ENCODE results near the gene GPLD1. TPM values are rescaled to one million over a fixed set of nuclear protein-coding genes. Genes with fewer than 3 reads are reported as not detected.

Gene GPLD1, protein sequence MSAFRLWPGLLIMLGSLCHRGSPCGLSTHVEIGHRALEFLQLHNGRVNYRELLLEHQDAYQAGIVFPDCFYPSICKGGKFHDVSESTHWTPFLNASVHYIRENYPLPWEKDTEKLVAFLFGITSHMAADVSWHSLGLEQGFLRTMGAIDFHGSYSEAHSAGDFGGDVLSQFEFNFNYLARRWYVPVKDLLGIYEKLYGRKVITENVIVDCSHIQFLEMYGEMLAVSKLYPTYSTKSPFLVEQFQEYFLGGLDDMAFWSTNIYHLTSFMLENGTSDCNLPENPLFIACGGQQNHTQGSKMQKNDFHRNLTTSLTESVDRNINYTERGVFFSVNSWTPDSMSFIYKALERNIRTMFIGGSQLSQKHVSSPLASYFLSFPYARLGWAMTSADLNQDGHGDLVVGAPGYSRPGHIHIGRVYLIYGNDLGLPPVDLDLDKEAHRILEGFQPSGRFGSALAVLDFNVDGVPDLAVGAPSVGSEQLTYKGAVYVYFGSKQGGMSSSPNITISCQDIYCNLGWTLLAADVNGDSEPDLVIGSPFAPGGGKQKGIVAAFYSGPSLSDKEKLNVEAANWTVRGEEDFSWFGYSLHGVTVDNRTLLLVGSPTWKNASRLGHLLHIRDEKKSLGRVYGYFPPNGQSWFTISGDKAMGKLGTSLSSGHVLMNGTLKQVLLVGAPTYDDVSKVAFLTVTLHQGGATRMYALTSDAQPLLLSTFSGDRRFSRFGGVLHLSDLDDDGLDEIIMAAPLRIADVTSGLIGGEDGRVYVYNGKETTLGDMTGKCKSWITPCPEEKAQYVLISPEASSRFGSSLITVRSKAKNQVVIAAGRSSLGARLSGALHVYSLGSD
- not detected for total RNA-seq

DNA sequence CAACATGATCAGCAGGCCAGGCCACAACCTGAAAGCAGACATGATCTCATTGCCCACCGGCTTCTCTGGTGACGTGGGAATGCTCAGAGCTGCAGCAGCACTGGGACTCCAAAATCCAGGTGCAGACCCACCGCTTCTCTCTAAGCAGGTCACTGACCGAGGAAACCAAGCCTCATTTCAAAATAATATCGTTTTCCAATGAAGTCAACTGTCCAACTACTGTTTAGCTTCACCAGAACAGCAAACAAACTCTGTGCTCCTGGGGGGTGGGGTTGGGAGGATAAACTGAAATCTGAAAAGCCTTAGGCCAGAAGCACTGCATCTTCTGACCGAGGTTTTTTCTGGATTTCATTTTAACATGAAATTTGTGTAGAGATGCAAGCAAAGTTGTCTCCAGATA, at the start of gene GPLD1:
Gene GPLD1 (minus strand): TSS at position 109 of the 400 bp plus-strand sequence. CDS start 67 bp downstream, at position 42.

DNA sequence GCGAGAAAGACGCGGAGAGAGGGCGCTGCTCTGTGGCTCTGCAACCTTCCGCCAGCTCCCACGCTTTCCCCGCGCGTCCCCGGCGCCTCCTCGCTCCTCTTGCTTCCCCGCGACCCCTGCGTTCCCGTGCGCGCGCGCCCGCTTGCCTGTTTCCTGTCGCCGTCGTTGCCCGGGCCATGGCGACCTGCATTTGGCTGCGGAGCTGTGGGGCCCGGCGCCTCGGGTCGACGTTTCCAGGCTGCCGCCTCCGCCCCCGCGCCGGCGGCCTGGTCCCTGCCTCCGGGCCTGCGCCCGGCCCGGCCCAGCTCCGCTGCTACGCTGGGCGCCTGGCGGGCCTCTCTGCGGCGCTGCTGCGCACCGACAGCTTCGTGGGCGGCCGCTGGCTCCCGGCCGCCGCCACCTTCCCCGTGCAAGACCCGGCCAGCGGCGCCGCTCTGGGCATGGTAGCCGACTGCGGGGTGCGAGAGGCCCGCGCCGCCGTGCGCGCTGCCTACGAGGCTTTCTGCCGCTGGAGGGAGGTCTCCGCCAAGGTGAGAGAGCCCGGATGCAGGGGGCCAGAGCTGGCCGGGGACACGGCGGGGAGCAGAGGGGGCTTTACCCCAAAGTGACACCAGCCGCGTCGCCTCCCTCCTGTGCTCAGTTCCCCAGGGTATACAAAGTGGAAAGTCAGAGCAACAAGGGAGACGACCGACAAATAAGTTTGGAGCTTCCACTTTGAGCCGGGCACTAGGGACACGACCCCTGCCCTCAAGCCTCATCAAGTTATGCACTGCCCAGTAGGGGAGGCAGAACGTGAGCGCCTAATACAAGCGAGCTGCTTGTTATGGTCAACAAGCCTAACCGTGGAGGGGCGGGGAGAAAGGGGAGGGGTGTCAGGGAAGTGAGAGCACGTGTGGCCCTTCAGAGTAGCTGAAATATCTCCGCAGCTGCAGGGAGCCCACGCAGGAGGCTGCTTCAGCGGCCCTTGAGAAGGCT, 5.7 kb upstream of the GPLD1 start, which contains the start of gene ALDH5A1:
Gene ALDH5A1 (plus strand): TSS at position 149 of the 975 bp plus-strand sequence. CDS start 28 bp downstream, at position 177.

DNA sequence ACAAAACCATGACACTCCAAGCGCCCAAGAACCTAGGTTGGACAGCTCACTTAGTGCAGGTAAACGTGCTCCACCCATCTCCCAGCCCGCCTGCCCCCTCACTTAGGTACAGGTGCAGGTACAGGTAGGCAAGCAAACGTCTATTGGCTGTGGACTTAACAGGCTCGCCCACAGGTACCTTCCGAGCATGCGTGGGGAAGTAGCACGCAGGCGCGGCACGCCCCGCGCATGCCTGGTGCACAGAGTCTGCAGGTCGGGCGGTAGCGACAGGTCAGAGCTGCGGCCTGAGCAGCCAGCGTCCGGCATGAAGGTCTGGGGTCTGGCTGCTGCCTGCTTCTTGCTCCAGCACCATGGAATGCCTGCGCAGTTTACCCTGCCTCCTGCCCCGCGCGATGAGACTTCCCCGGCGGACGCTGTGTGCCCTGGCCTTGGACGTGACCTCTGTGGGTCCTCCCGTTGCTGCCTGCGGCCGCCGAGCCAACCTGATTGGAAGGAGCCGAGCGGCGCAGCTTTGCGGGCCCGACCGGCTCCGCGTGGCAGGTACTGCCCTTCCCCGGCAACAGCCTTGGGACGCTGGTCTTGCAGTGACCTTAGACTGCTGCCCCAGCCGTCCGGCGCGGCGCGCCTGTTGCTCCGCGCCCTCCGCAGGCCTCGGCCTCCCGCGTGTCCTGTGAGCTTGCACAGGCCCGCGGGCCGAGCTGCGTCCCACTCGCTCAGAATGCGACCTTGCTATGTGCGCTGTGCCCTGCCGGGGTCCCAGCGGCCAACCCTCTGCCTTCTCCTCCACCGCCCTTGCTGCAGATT, 86.5 kb downstream of the GPLD1 start, which contains the start of gene MRS2:
Gene MRS2 (plus strand): TSS at position 240 of the 804 bp plus-strand sequence. CDS start 111 bp downstream, at position 351.

Other genes with a start within 250 kb of the GPLD1 start
- gene DCDC2, start 131.5 kb downstream of the GPLD1 start, total RNA-seq, result not detected
- gene MRS2, start 86.6 kb downstream of the GPLD1 start, total RNA-seq, result 10 to 100 TPM; 17.3 to 19.0 TPM
- gene ALDH5A1, start 5.4 kb upstream of the GPLD1 start, total RNA-seq, result 1 to 10 TPM; 3.6 to 4.5 TPM
- gene KIAA0319, start 156.6 kb upstream of the GPLD1 start, total RNA-seq, result under 1 TPM; 0.05 TPM
- gene TDP2, start 177.3 kb upstream of the GPLD1 start, total RNA-seq, result 10 to 100 TPM; 37.6 to 37.7 TPM
- 10 to 100 TPM; 13.4 to 14.4 TPM for gene ACOT13, start 177.5 kb upstream of the GPLD1 start, total RNA-seq
- 100 to 1,000 TPM; 127 TPM for gene C6orf62, start 229.6 kb upstream of the GPLD1 start, total RNA-seq